ENCODE data around the gene ZNF638.

- TF ChIP-seq CTCF (IDR thresholded peaks at IDR 0.05) (no peak), POLR2A (IDR thresholded peaks at IDR 0.05) (no peak)
Observed at GRCh38 chr2:71347517-71347916, 15.9 kb downstream of the ZNF638 start.
